Measurements from ENCODE around the gene FAM83E. TPM values are rescaled to one million over a fixed set of nuclear protein-coding genes. Genes with fewer than 3 reads are reported as not detected.

The FAM83E gene
- total RNA-seq, 1 donor from 2014 or later = 3.1 TPM

DNA sequence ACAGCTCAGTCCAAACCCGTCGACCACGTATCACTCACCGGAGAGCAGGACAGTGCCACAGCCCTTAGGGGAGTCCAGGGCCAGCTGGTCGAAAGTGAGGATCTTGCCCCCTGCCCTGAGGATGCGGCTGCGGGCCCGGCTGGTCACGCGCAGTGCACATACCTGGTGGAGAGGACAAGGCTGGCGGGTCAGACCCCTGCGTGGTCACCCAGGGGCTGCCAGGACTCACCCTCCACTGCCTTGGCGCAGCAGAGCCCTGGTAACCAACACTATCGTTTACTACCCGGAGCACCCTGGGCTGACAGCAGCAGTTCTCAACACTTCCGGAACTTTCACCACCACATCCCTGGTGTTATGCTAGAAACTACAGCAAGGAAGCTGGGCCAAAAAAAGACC, 1.2 kb upstream of the FAM83E start:
- intact Hi-C loops (cut with micrococcal nuclease) = loop anchor here (5.0 kb wide), 1 partner anchor 449 kb away; no protein-coding TSS in a partner anchor

DNA sequence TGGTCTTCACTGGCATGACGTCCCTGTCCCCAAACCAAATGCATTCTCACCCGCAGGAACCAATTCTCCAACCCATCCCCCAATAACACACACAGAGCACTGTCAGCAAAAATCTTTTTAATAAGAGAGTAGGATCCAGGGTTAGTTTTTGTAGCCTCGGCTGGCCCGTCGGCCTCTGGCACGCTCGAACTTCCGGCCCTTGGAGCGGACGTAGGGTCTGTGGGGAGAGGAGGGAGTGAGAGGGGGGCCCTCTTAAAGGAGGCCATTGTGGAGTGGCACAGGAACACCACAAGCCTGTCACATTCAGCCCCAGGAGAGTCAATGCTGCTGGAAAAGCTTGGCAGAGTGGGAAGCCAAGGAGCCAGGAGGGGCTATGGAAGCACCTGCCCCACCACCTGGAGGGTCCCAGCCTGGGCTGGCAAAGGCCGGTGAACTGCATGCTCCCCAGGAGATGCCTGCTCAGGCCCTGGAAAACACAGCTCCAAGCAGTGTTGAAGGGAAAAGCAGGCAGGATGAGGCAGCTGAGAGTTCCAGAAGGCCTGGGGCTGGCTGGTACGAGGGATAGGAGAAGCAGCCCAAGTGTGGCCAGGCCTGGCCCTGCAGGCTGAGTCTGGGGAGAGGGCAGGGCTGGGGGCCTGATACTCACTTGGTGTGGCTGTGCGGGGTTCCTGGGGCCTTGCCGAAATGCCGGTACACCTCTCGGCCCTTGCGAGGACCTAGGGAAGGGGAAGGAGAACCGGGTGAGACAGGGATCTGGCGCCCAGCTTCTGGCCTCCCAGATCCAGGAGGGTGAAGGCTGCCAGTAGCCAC, 560 bp upstream of the FAM83E start:
- intact Hi-C loops (cut with micrococcal nuclease) = loop anchor here (5.0 kb wide), 1 partner anchor 448 kb away; no protein-coding TSS in a partner anchor

DNA sequence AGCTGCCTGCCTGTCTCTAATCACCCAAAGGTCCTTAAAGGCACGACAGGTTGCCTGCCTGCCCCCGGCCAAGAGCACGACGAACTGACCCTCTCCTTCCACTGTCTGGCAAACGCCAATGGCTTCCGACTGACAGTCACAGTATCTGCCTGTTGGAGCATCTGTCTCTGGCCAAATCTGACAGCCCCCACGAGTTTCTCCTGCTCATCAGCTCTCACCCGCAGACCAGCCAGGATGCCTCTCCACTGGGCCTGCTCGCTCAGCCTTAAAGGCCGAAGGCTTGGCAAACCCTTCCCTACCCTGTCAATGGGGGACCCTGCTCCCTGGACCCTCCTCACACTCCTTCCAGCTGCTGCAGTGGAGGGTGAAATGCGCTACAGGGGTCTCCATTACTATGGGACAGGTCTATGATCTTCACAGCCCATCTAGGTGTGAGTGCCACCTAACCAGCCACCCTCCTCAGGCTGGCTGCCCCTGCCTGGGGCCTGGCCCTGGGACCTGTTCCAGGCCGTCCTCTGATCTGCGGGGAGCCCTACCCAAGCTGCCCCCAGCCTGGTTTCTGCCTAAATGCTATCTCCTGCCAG, 932 bp downstream of the FAM83E start:
- intact Hi-C loops (cut with micrococcal nuclease) = no loop called here

DNA sequence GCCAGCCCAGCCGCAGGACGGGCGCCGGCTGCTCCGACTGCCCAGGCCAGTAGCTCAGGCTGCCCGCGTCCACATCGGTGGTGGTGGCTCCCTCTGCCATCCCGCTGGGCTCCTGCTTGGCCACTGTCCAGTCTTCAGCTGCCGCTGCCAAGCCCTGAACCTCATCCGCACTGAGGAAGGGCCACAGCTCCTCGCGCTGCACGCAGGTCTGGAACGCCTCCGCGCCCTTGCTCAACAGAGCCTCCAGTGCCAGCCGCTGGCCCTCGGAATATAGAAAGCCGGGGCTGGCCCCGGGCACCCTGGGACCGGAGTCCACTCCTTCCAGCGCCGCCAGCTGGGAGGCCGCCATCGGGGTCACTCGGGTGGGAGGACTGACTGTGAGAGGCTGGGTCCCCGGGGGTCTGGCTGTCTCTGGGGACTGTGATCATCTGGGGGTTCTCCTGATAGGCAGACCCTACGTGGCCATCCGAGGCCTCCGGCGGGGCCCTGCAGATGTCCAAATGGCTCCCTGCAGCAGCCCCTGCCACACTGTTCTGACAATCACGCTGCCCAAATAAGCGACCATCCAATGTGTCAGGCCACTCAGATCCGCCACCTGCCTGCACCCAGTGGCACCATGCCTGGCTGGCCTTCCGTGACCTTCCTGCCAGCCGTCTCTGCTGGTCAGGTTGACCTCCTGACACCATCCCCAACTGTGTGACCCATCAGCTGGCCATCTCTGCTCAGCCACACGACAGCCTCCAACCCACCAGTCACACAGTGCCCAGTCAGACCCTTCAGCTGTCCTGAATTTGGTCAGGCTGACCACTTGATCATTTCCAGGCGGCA, 1.6 kb downstream of the FAM83E start:
- intact Hi-C loops (cut with micrococcal nuclease) = no loop called here

DNA sequence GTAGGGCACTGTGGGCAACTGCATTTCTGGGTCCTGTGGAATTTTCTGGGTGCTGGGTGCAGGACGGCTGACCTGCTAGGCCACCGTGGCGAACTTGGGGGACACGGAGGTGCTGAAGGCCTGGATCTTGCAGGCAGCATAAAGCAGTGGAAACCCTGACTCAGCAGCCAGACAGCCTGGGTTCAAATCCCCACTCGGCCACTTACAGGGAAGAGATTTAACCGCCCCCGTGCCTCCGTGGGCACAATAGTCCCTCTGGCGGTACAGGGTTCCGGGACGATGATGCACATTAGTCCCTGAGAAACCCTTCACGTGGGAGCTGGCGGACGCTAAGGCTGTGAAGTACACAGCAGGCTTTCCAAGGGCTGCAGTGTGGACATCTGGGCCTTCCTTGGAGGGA, 3.0 kb downstream of the FAM83E start:
- intact Hi-C loops (cut with micrococcal nuclease) = no loop called here

DNA sequence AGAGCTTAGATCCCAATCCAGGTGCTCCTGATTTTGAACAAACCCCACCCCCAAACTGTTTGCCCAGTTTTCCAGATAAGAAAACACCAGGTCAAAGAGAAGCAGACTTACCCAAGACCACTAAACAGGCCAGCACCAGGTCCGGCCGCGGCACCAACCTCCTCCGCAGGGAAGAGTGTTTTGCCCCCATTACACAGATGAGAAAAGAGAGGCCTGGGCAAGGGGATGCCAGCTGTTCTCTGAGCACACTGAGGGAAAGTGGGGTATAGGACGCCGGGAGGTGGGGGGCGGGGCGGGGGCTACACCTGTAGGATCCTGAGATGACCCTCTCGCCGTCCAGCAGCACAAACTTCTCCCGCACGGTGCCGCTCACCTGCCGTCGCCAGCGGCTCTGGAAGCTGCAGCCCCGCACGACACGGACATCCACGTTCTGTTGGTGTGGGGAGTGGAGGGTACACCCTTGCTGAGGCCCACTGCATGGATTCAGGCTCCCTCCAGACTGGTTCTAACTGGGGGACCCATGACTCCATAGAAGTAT, 5.2 kb downstream of the FAM83E start:
- intact Hi-C loops (cut with micrococcal nuclease) = no loop called here

DNA sequence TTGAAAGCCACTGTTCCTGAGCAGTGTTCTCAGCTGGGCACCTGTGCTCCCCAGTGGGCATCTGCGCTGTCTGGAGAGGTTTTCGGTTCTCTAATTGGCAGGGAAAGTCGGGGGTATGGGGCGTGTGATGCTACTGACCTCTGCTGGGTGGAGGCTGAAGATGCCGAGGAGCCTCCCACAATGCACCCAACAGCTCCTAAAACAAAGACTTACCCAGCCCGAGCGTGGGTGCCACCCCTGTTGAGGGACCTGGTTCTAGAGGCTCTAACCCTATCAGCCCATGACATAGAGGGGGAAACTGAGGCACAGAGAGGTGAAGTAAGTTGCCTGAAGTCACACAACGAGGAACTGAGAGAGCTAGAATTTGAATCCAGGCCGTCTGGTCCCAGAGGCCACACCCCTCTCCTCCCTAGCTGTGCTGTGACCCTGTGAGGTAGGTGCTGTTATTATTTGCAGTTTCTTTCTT, 6.0 kb downstream of the FAM83E start:
- intact Hi-C loops (cut with micrococcal nuclease) = loop anchor here (1.0 kb wide), 2 partner anchors 20 to 103 kb away; no protein-coding TSS in a partner anchor

DNA sequence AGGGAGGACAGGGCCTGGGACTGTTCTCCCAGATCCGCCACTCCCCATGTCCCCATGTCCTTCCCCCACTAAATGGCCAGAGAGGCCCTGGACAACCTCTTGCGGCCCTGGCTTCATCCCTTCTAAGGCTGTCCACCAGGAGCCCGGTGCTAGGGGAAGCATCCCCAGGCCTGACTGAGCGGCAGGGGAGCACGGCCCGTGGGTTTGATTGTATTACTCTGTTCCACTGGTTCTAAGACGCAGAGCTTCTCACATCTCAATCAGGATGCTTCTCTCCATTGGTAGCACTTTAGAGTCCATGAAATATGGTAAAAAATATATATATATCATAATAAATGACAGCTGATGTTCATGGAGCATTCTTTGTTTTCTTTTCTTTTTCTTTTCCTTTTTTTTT, 7.5 kb downstream of the FAM83E start:
- intact Hi-C loops (cut with micrococcal nuclease) = no loop called here

DNA sequence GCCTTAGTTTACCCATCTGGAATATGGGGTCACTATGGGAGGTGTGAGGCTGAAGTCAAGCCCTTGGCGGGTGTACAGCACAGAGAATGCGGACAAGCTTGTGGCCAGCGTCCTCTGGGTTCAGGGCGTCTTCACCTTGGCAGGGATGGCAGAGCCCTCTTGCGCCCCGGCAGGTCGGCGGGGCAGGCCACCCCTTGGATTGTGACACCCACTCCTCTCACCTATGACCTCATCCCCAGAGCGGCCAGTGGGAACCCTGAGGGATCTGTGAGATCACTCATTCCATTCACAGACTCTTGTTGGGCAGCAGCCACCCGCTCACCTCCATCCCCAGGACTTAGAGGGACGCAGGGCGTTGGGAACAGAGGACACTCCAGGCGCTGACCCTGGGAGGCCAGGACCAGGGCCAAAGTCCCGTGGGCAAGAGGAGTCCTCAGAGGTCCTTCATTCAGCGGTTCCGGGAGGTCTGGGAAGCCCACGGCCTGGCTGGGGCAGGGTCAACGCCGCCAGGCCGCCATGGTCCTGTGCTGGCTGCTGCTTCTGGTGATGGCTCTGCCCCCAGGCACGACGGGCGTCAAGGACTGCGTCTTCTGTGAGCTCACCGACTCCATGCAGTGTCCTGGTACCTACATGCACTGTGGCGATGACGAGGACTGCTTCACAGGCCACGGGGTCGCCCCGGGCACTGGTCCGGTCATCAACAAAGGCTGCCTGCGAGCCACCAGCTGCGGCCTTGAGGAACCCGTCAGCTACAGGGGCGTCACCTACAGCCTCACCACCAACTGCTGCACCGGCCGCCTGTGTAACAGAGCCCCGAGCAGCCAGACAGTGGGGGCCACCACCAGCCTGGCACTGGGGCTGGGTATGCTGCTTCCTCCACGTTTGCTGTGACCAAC, 8.2 kb downstream of the FAM83E start, which contains the start of gene SPACA4:
TSS of gene SPACA4 (plus strand) at position 280 of the 896 bp plus-strand sequence. CDS start at position 517, 237 bp downstream.
- intact Hi-C loops (cut with micrococcal nuclease) = no loop called here

DNA sequence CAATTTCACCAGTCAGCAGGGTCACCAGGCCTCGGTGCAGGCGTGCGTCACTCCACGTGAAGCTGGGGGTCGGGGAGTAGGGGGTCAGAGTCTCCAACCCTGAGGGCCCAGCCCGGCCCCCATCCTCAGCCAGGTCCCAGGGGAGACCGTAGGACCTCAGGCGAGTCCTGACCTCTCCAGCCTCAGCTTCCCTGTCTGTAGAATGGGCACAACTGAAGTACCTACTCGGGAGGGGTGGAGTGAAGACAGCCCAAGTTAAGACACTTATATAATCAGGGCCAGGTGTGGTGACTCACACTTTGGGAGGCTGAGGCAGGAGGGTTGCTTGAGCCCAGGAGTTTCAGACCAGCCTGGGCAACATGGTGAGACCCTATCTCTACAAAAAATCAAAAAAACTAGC, 11.0 kb downstream of the FAM83E start:
- intact Hi-C loops (cut with micrococcal nuclease) = no loop called here

DNA sequence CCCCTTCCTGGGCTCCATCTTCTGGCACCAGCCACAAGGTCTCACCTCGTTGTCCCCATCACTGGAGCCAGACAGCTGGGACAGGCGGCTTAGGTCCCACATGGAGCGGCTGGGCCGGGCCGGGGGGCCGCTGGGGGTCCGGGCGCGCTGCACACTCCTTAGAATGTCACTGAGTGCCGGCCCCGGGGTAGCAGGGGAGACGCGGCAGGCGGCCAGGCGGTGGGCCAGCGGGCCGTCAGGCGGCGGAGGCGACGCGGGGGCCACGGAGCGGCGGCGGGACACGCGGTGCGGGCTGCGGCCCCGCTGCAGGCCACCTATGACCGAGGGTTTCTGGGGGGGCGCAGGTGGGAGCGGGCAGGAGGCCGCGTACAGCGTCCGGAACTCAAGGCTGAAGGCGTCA, 11.4 kb downstream of the FAM83E start:
- intact Hi-C loops (cut with micrococcal nuclease) = no loop called here

DNA sequence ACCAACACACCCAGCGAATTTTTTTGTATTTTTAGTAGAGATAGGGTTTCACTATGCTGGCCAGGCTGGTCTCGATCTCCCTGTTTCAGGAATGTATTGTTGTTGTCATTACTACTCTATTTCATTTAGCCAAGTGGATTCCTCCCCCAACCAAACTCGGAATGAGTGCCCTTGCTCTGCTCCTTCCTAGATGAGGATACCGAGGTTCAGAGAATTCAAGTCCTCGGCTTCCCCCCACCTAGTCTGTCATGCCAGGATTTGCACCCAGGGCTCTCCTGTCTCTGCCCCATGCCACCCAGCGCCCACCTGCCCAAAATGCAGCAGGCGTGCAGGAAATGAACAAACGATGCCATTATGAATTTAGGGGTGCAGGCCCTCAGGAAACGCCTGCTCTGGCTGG, 11.9 kb downstream of the FAM83E start:
- intact Hi-C loops (cut with micrococcal nuclease) = no loop called here

DNA sequence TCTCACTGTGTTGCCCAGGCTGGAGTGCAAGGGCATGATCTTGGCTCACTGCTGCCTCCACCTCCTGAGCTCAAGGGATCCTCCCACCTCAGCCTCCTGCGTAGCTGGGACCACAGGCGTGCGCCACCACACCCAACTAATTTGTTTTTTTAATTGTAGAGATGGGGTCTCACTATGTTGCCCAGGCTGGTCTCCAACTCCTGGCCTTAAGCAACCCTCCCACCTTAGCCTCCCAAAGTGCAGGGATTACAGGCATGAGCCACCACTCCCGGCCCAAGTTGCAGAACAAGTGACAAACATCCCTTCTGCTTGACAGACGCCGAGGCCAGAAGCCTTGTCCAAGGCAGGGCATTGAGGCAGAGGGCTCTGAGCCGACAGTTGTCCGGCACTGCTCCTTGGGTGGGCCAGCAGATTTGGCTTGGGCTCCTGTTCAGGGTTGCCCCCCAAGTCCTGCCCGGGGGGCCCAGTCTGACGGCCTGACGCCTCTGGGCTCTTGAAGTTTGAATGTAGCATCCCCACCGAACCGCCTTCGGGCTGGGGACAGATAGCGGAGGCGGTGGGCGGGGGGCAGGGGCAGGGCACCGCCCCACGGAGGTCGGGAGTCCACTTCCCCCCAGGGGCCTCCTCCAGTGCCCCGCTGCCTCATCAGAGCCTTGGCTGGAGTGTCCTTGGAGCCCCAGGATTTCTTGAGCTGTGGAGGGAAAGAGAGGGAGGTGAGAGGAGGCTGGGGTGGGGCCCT, 14.0 kb downstream of the FAM83E start:
- intact Hi-C loops (cut with micrococcal nuclease) = no loop called here

DNA sequence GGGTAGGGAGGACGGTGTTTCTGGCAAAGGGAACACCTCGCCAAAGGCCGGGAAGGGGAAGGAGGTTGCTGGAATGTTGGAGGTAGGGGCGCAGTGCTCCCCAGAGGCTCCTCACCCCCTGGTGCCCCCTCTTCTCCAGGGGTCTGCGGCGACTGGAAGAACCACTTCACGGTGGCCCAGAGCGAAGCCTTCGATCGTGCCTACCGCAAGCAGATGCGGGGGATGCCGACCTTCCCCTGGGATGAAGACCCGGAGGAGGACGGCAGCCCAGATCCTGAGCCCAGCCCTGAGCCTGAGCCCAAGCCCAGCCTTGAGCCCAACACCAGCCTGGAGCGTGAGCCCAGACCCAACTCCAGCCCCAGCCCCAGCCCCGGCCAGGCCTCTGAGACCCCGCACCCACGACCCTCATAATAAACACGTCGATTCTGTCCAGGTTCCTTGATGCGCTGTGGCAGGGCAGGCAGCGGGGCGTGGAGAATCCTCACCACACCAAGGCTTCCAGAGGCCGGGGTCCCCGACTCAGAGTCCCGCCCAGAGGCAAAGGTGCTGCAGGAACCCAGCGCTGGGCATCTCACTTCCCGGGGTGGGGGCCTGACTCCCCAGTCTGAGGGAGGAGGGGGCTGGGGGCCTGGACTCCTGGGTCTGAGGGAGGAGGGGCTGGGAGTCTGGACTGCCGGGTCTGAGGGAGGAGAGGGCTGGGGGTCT, 15.7 kb downstream of the FAM83E start:
- intact Hi-C loops (cut with micrococcal nuclease) = no loop called here

DNA sequence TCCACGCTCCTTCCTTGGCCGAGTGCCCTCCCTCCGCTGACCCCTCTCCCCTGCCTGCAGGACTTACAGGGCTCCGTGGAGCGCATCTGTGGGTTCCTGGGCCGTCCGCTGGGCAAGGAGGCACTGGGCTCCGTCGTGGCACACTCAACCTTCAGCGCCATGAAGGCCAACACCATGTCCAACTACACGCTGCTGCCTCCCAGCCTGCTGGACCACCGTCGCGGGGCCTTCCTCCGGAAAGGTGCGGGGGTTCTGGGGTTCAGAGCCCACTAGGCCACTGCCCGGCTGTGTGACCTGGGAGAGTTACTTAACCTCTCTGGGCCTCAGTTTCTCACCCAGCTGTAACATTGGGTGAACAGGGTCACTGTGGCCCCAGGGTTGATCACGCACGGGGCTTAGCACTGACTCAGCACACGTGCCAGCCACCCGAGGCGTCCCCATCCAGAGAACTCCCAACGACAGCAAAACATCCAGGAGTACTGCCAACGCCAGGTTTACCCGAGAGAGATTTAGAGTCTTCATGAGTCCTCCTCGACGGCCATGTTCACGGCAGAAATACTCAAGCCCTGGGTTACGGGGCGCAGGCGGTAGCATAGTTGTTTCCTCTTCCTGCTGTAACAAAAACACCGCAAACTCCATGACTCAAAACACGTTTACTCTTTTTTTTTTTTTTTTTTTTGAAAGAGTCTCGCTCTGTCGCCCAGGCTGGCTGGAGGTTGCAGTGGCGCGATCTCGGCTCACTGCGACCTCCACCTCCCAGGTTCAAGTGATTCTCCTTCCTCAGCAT, 18.0 kb downstream of the FAM83E start:
- intact Hi-C loops (cut with micrococcal nuclease) = no loop called here

DNA sequence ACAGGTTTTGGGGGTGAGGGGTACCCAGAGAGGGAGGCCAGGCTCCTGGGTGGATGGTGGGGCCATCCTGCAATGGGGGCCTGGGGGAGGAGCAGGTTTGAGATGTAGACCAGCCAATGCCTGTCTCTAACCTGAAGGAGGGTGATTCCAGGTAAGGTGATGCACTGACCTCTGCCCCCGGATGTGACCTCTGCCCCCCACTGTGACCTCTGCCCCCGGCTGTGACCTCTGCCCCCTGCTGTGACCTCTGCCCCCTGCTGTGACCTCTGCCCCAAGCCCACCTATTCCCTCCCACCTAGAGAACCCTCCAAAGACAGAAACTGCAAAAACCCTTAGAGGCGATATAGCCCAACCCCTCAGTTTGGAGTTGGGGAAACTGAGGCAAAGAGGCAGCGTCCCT, 18.6 kb downstream of the FAM83E start:
- intact Hi-C loops (cut with micrococcal nuclease) = no loop called here

DNA sequence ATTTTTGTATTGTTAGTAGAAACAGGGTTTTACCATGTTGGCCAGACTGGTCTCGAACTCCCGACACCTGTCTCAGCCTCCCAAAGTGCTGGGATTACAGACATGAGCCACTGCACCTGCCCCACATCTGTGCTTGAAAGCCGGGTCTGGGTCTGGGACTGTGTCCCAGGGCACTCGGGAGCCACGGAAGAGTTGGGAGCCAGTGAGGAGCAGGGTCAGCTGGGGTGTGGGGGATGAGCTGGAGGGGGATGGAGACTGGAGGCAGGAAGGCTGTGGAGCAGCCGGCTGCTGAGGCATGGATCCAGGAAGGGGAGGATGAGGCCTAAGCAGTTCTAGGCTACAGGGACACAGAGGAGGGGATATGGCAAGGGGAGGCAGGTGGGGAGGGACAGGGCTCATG, 19.0 kb downstream of the FAM83E start:
- intact Hi-C loops (cut with micrococcal nuclease) = no loop called here

DNA sequence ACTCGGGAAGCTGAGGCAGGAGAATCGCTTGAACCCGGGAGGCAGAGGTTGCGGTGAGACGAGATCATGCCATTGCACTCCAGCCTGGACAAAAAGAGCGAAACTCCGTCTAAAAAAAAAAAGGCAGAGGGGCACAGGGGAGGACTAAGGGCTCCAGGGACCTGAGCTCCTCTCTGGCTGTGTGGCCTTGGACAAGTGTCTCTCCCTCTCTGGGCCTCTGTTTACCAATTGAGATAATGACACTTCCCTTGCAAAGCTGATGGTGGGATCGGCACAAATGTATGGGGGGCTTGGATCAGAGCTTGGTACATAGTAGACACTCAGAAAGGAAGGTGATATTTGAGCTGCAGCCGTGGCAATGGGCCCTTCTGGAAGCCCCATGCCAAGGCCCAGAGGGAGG, 19.7 kb downstream of the FAM83E start:
- intact Hi-C loops (cut with micrococcal nuclease) = no loop called here

All from T-helper 1 cell treated with Interleukin-12 subunit alpha and Interleukin-12 subunit beta and Interleukin-4 antibody, amounts not matched to agents 30 ng/mL and 1 ng/mL, for 36 hours (primary cell).